Neuronal stem cell (in vitro differentiated cells): Measurements from ENCODE around the gene ZNF248.

Source experiments
- DNase-seq: peaks from one replicate; pipeline ENCODE4 v3.0.0-alpha.2; 2013; ENCODE audit warnings: low spot score
- H2AFZ ChIP-seq: one replicate; pipeline ENCODE4 v1.6.1; 2013; ENCODE audit warnings: mild to moderate bottlenecking, low read length, inconsistent platforms
- H2AK5ac ChIP-seq: 2 replicates; pipeline ENCODE4 v1.6.1; 2013; ENCODE audit warnings: low read depth, mild to moderate bottlenecking, inconsistent platforms, low read length, moderate library complexity, mixed read lengths
- H2BK120ac ChIP-seq: 2 replicates; pipeline ENCODE4 v1.6.1; 2013; ENCODE audit warnings: low read depth, mild to moderate bottlenecking, inconsistent platforms, low read length, moderate library complexity, mixed read lengths
- H2BK12ac ChIP-seq: one replicate; pipeline ENCODE4 v1.6.1; 2013; ENCODE audit warnings: low read length, inconsistent platforms
- H2BK15ac ChIP-seq: 2 replicates; pipeline ENCODE4 v1.6.1; 2013; ENCODE audit warnings: mild to moderate bottlenecking, low read length, inconsistent platforms, mixed read lengths
- H2BK5ac ChIP-seq: one replicate; pipeline ENCODE4 v1.6.1; 2013; ENCODE audit warnings: inconsistent platforms, mild to moderate bottlenecking, low read length, moderate library complexity
- H3K14ac ChIP-seq: one replicate; pipeline ENCODE4 v1.6.1; 2013; ENCODE audit warnings: low read length, inconsistent platforms
- H3K18ac ChIP-seq: 2 replicates; pipeline ENCODE4 v1.6.1; 2013; ENCODE audit warnings: low read length, inconsistent platforms
- H3K23ac ChIP-seq: 2 replicates; pipeline ENCODE4 v1.6.1; 2013; ENCODE audit warnings: low read depth, mild to moderate bottlenecking, mixed read lengths, low read length, inconsistent platforms; ENCODE audit not compliant: poor library complexity
- H3K27ac ChIP-seq: replicated peaks from 3 replicates; pipeline ENCODE4 v1.5.1; 2013; ENCODE audit warnings: low read length, inconsistent platforms
- H3K27me3 ChIP-seq, 3 experiments: 2 replicates each; pipeline ENCODE4 v1.6.1; 2013; ENCODE audit warnings: low read length in 3 of 3, mild to moderate bottlenecking in 2 of 3, inconsistent platforms in 1 of 3, low read depth in 1 of 3, mixed read lengths in 1 of 3, moderate library complexity in 1 of 3; ENCODE audit not compliant: control insufficient read depth in 3 of 3, insufficient read depth in 3 of 3
- H3K36me3 ChIP-seq, 2 donors: replicated peaks in 1 of 2; 2 replicates each; pipeline ENCODE4 v1.6.1; 2013; ENCODE audit warnings: low read length in 2 of 2; ENCODE audit not compliant: control insufficient read depth in 2 of 2, insufficient read depth in 2 of 2
- H3K4ac ChIP-seq: 2 replicates; pipeline ENCODE4 v1.6.1; 2013; ENCODE audit warnings: inconsistent platforms, mild to moderate bottlenecking, low read length, moderate library complexity
- H3K4me1 ChIP-seq, 2 donors: 1 replicate in 1 of 2; 2 replicates in 1 of 2; pipeline ENCODE4 v1.6.1; 2013; ENCODE audit warnings: low read length in 2 of 2, low read depth in 1 of 2; ENCODE audit not compliant: control insufficient read depth in 2 of 2, insufficient read depth in 1 of 2
- H3K4me2 ChIP-seq: one replicate; pipeline ENCODE4 v1.6.1; 2013; ENCODE audit warnings: mild to moderate bottlenecking, low read length, inconsistent platforms; ENCODE audit not compliant: insufficient read depth, poor library complexity, severe bottlenecking
- H3K4me3 ChIP-seq, 2 donors: 2 replicates each; pipeline ENCODE4 v1.5.1; 2013; ENCODE audit warnings: low read length in 2 of 2, mild to moderate bottlenecking in 2 of 2, inconsistent platforms in 1 of 2, moderate library complexity in 1 of 2
- H3K79me1 ChIP-seq: one replicate; pipeline ENCODE4 v1.6.1; 2013; ENCODE audit warnings: low read depth, mild to moderate bottlenecking, inconsistent platforms, low read length, moderate library complexity
- H3K9ac ChIP-seq: one replicate; pipeline ENCODE4 v1.6.1; 2013; ENCODE audit warnings: mild to moderate bottlenecking, low read depth, low read length, inconsistent platforms; ENCODE audit not compliant: poor library complexity
- H3K9me3 ChIP-seq, 2 donors: replicated peaks in 1 of 2; 2 replicates each; pipeline versions ENCODE3 to v1.6.1; 2013; ENCODE audit warnings: low read length in 2 of 2, mild to moderate bottlenecking in 2 of 2, inconsistent platforms in 1 of 2, low read depth in 1 of 2, mixed read lengths in 1 of 2, moderate library complexity in 1 of 2; ENCODE audit not compliant: control insufficient read depth in 2 of 2, insufficient read depth in 1 of 2
- H4K8ac ChIP-seq: one replicate; pipeline ENCODE4 v1.6.1; 2013; ENCODE audit warnings: low read depth, mild to moderate bottlenecking, inconsistent platforms, low read length, moderate library complexity
- H4K91ac ChIP-seq: one replicate; pipeline ENCODE4 v1.6.1; 2013; ENCODE audit warnings: low read length, low read depth, mild to moderate bottlenecking, inconsistent platforms; ENCODE audit not compliant: poor library complexity
- WGBS, 2 donors: extraction: QIAGEN DNeasy Blood & Tissue Kit; methylation state at CpG; one replicate each; pipeline ENCODE4 v1.1.7; 2013; ENCODE audit warnings: missing lambda C conversion rate in 2 of 2, mixed read lengths in 1 of 2; ENCODE audit not compliant: insufficient read length in 2 of 2, insufficient replicate concordance in 1 of 2; ENCODE audit errors: extremely low coverage in 2 of 2; 5-methylcytosine and 5-hydroxymethylcytosine counted together

Gene ZNF248

GRCh38 chr10:37736120-37736519 lies 121.3 kb downstream of the ZNF248 start:
- no peak overlapping the region for H3K4me3 ChIP-seq
- no peak overlapping the region for H3K23ac ChIP-seq
- H2BK120ac ChIP-seq, result no peak overlapping the region
- WGBS, 2 donors, result no CpG with 5 or more reads among the region's 1 CpG
- DNase-seq, result no peak
- no peak overlapping the region for H2AK5ac ChIP-seq
- H3K9me3 ChIP-seq, result peaks cover 0 to 29% of the 10 kb centered on the region in 2 donors
- H3K27me3 ChIP-seq, result no peaks in the 10 kb centered on the region
- no peak overlapping the region for H3K9ac ChIP-seq
- no peak overlapping the region for H3K18ac ChIP-seq
- no peak overlapping the region for H2BK5ac ChIP-seq
- no peak overlapping the region for H3K4me2 ChIP-seq
- no peaks in the 10 kb centered on the region for H3K79me1 ChIP-seq
- no peaks in the 10 kb centered on the region for H3K4me1 ChIP-seq
- no peak overlapping the region for H2BK12ac ChIP-seq
- no peak overlapping the region for H4K8ac ChIP-seq
- H3K36me3 ChIP-seq, result no peaks in the 10 kb centered on the region
- no peak overlapping the region for H4K91ac ChIP-seq
- no peak overlapping the region for H3K27ac ChIP-seq
- H3K14ac ChIP-seq, result no peak overlapping the region
- H2BK15ac ChIP-seq, result no peak overlapping the region
- H3K4ac ChIP-seq, result no peak overlapping the region
- no peak overlapping the region for H2AFZ ChIP-seq

- no peak overlapping the region for H2BK12ac ChIP-seq
- H4K91ac ChIP-seq, result no peak overlapping the region
- no peaks in the 10 kb centered on the region for H3K79me1 ChIP-seq
- no peak overlapping the region for H2BK5ac ChIP-seq
- H3K23ac ChIP-seq, result no peak overlapping the region
- no peak for DNase-seq
- H3K4me3 ChIP-seq, result no peak overlapping the region
- H2BK120ac ChIP-seq, result no peak overlapping the region
- no peaks in the 10 kb centered on the region for H3K36me3 ChIP-seq
- H3K4me2 ChIP-seq, result no peak overlapping the region
- H2AK5ac ChIP-seq, result no peak overlapping the region
- H4K8ac ChIP-seq, result no peak overlapping the region
- no CpG with 5 or more reads among the region's 2 CpGs for WGBS, 2 donors
- no peaks in the 10 kb centered on the region for H3K4me1 ChIP-seq
- H2AFZ ChIP-seq, result no peak overlapping the region
- H3K9ac ChIP-seq, result no peak overlapping the region
- H3K27me3 ChIP-seq, result no peaks in the 10 kb centered on the region
- H3K14ac ChIP-seq, result no peak overlapping the region
- no peak overlapping the region for H3K27ac ChIP-seq
- peaks cover 0 to 21% of the 10 kb centered on the region in 2 donors for H3K9me3 ChIP-seq
- no peak overlapping the region for H2BK15ac ChIP-seq
- H3K4ac ChIP-seq, result no peak overlapping the region
- H3K18ac ChIP-seq, result no peak overlapping the region
Measured at GRCh38 chr10:37734971-37735370, 122.4 kb downstream of the ZNF248 start.
